ENCODE results near the gene DCANP1. TPM values are rescaled to one million over a fixed set of nuclear protein-coding genes. Genes with fewer than 3 reads are reported as not detected.
A peak's percentile ranks its signal among the peaks of the same experiment; 100 is the strongest.

Gene DCANP1
- total RNA-seq, 1 donor from 2014 or later: not detected

- FAIRE-seq (no peak), DNase-seq (ENCODE audit: low read depth) (peak; percentile 54)
- Histone ChIP-seq H3K4me3 (ENCODE audit: low read depth, low read length) (no peak overlapping the region), H3K36me3 (ENCODE audit: control insufficient read depth, insufficient read depth, low read length) (no peaks in the 10 kb centered on the region), H3K27me3 (ENCODE audit: control insufficient read depth, insufficient read depth, low read length) (peaks cover 10% of the 10 kb centered on the region)
- TF ChIP-seq, protein P1, sequence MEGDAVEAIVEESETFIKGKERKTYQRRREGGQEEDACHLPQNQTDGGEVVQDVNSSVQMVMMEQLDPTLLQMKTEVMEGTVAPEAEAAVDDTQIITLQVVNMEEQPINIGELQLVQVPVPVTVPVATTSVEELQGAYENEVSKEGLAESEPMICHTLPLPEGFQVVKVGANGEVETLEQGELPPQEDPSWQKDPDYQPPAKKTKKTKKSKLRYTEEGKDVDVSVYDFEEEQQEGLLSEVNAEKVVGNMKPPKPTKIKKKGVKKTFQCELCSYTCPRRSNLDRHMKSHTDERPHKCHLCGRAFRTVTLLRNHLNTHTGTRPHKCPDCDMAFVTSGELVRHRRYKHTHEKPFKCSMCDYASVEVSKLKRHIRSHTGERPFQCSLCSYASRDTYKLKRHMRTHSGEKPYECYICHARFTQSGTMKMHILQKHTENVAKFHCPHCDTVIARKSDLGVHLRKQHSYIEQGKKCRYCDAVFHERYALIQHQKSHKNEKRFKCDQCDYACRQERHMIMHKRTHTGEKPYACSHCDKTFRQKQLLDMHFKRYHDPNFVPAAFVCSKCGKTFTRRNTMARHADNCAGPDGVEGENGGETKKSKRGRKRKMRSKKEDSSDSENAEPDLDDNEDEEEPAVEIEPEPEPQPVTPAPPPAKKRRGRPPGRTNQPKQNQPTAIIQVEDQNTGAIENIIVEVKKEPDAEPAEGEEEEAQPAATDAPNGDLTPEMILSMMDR (IDR thresholded peaks at IDR 0.05; ENCODE audit: insufficient read depth, low read length, severe bottlenecking): peak; percentile 65
These were observed 15.2 kb upstream of the DCANP1 start for GRCh38 chr5:135462304-135462703.

GRCh38 chr5:135461481-135462151 lies 14.5 kb upstream of the DCANP1 start:
- peak; percentile 23 for FAIRE-seq
- no peak overlapping the region for H3K4me3 ChIP-seq (ENCODE audit: low read depth, low read length)
- H3K36me3 ChIP-seq (ENCODE audit: control insufficient read depth, insufficient read depth, low read length): no peaks in the 10 kb centered on the region
- TF ChIP-seq, protein P1 (IDR thresholded peaks at IDR 0.05; ENCODE audit: insufficient read depth, low read length, severe bottlenecking): no peak
- peaks cover 10% of the 10 kb centered on the region for H3K27me3 ChIP-seq (ENCODE audit: control insufficient read depth, insufficient read depth, low read length)
- no peak for DNase-seq (ENCODE audit: low read depth)

DNA sequence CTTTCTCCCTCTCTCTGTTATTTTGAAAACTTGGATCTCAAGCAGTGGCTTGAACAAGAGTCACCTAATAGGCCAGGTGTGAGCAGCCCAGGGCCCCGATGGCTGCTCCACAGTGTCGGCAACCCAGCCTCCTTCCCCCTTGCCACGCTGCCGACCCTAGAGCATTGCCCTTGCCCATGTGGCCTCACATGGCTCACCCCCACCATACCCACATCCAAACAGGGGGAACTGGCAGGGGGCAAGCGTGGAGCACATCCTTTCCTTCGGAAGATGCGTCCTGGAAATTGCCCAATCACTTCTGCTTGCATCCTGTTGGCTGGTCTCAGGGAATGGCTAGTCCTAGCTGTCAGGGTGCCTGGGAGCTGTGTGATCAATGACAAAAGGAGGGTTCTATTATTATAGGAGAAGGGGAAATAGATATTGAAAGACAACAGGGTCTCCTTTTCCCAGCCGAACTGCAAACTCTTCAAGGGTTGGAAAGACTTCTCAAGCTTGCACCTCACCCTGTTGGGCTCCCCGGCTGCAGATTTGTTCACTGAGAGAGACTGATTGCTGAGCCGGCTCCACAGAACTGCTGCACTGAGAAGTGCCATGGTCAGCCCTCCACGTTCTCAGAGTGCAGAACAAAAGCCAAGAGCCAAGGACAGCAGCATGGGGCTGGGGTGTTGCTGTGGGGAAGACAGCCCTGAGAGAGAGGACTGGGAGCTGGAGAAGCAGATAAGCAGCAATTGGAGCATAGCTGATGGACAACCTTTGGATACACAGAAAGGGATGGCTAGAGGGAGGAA lies 13.3 kb upstream of the DCANP1 start:
- TF ChIP-seq, protein P1 (IDR thresholded peaks at IDR 0.05; ENCODE audit: insufficient read depth, low read length, severe bottlenecking): no peak
- Histone ChIP-seq H3K27me3 (ENCODE audit: control insufficient read depth, insufficient read depth, low read length) (peaks cover 10% of the 10 kb centered on the region), H3K36me3 (ENCODE audit: control insufficient read depth, insufficient read depth, low read length) (no peaks in the 10 kb centered on the region), H3K4me3 (ENCODE audit: low read depth, low read length) (no peak overlapping the region)
- DNase-seq (ENCODE audit: low read depth) (no peak), FAIRE-seq (no peak)

DNA sequence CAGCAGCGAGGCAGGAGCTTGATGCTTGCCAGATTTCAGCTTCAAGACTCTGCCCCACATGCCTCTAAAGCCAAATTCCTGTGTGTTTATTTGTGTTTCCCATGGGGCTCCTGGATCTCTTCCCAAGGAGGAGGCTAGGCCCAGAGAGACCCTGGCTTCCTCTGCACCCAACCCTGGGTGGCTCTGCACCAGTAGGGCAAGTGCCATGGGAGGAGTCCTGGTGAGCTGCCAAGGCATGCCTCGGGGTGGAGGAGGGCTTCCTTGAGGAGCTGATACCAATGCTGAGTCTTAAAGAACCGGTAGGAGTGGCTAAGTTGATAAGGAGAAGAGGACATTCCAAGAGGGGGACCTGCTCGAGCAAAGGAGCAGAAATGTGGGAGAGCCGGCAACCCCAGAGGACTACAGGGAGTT lies 11.8 kb upstream of the DCANP1 start:
- no peak for FAIRE-seq
- Histone ChIP-seq H3K27me3 (ENCODE audit: control insufficient read depth, insufficient read depth, low read length) (peaks cover 5% of the 10 kb centered on the region), H3K36me3 (ENCODE audit: control insufficient read depth, insufficient read depth, low read length) (no peaks in the 10 kb centered on the region), H3K4me3 (ENCODE audit: low read depth, low read length) (no peak overlapping the region)
- peak; percentile 52 for DNase-seq (ENCODE audit: low read depth)
- TF ChIP-seq, protein P1 (IDR thresholded peaks at IDR 0.05; ENCODE audit: insufficient read depth, low read length, severe bottlenecking): no peak

- H3K27me3 ChIP-seq (ENCODE audit: control insufficient read depth, insufficient read depth, low read length): peaks cover 3% of the 10 kb centered on the region
- FAIRE-seq (no peak), DNase-seq (ENCODE audit: low read depth) (no peak)
- TF ChIP-seq, protein P1 (IDR thresholded peaks at IDR 0.05; ENCODE audit: insufficient read depth, low read length, severe bottlenecking): no peak
- H3K36me3 ChIP-seq (ENCODE audit: control insufficient read depth, insufficient read depth, low read length): no peaks in the 10 kb centered on the region
- H3K4me3 ChIP-seq (ENCODE audit: low read depth, low read length): no peak overlapping the region
These were observed 11.2 kb upstream of the DCANP1 start for GRCh38 chr5:135458356-135458755.

All from bronchial epithelial cell (primary cell).